Endothelial cell of umbilical vein (primary cell): Measurements from ENCODE around the gene SUPT4H1. TPM values are rescaled to one million over a fixed set of nuclear protein-coding genes. Genes with fewer than 3 reads are reported as not detected.

Experiments
- BruUV-seq: library from RNA; stranded (reverse); fragments of 400-500 nt; replicated peaks from 2 replicates; lab custom pipeline; 2021; lab: Mats Ljungman, UMichigan
- CTCF ChIA-PET: fragments of 300-600, 350-600 bp; sonication (Branson Sonifier 250); formaldehyde crosslinking; loops from one replicate; lab custom pipeline; 2021; ENCODE audit warnings: antibody characterized with exemption, inconsistent platforms; lab: Charles Lee
- POLR2A ChIA-PET: fragments of 300-600, 350-600 bp; sonication (Branson Sonifier 250); formaldehyde crosslinking; loops from one replicate; lab custom pipeline; 2021; ENCODE audit warnings: antibody characterized with exemption, inconsistent platforms; lab: Charles Lee
- DNase-seq: peaks from one replicate; pipeline ENCODE4 v3.0.0-alpha.2; 2011; ENCODE audit warnings: low read depth, low spot score
- FAIRE-seq: peaks from 2 replicates; lab custom pipeline; 2011; peaks lifted over from hg19 to GRCh38; lab: Jason Lieb, UNC
- H2AFZ ChIP-seq: 2 replicates; pipeline ENCODE4 v1.6.0; 2012; ENCODE audit warnings: low read depth, low read length, control low read depth, inconsistent platforms
- H3K27ac ChIP-seq: 2 replicates; pipeline ENCODE4 v1.5.1; 2011; ENCODE audit warnings: low read depth, mild to moderate bottlenecking, control low read depth, low read length, moderate library complexity; ENCODE audit not compliant: insufficient read depth
- H3K27me3 ChIP-seq, 2 experiments: 2 replicates each; pipeline versions ENCODE4 v1.6.0 to v1.6.1; 2011; ENCODE audit warnings: low read length in 2 of 2, mixed read lengths in 1 of 2; ENCODE audit not compliant: control insufficient read depth in 2 of 2, insufficient read depth in 2 of 2
- H3K36me3 ChIP-seq, 2 experiments: 2 replicates in 1 of 2; 3 replicates in 1 of 2; pipeline ENCODE4 v1.5.1; 2011; ENCODE audit warnings: low read length in 2 of 2, mild to moderate bottlenecking in 1 of 2, moderate library complexity in 1 of 2; ENCODE audit not compliant: control insufficient read depth in 2 of 2, insufficient read depth in 2 of 2; ENCODE audit errors: extremely low read depth in 1 of 2
- H3K4me1 ChIP-seq: 3 replicates; pipeline ENCODE4 v1.5.1; 2011; ENCODE audit warnings: mild to moderate bottlenecking, low read length; ENCODE audit not compliant: control insufficient read depth, insufficient read depth; ENCODE audit errors: extremely low read depth
- H3K4me2 ChIP-seq: 2 replicates; pipeline ENCODE4 v1.6.1; 2011; ENCODE audit warnings: low read length, control low read depth, mixed read lengths; ENCODE audit not compliant: insufficient read depth
- H3K4me3 ChIP-seq, 3 experiments: fragments of 200-600 bp in 1 of 3; sonication (generic), shearing (Covaris generic) in 1 of 3; replicated peaks in 1 of 3; 2 replicates each; pipeline ENCODE4 v1.5.1; 2011 to 2016; ENCODE audit warnings: control low read depth in 3 of 3, low read length in 3 of 3, mild to moderate bottlenecking in 2 of 3, inconsistent platforms in 1 of 3, low read depth in 1 of 3, moderate library complexity in 1 of 3; ENCODE audit not compliant: insufficient read depth in 1 of 3
- H3K79me2 ChIP-seq: 2 replicates; pipeline ENCODE4 v1.6.0; 2012; ENCODE audit warnings: low read length, inconsistent platforms; ENCODE audit not compliant: control insufficient read depth, insufficient read depth
- H3K9ac ChIP-seq: replicated peaks from 2 replicates; pipeline ENCODE3; 2011; ENCODE audit warnings: low read length, control low read depth; ENCODE audit not compliant: insufficient read depth; ENCODE audit errors: extremely low read depth
- H3K9me1 ChIP-seq: replicated peaks from 3 replicates; pipeline ENCODE4 v1.6.0; 2011; ENCODE audit warnings: mild to moderate bottlenecking, low read length; ENCODE audit not compliant: control insufficient read depth, insufficient read depth; ENCODE audit errors: extremely low read depth
- H3K9me3 ChIP-seq: replicated peaks from 2 replicates; pipeline ENCODE4 v1.5.1; 2012; ENCODE audit warnings: low read length, inconsistent platforms; ENCODE audit not compliant: control insufficient read depth, insufficient read depth
- H4K20me1 ChIP-seq: replicated peaks from 2 replicates; pipeline ENCODE3; 2011; ENCODE audit warnings: mild to moderate bottlenecking, low read length; ENCODE audit not compliant: control insufficient read depth, insufficient read depth; ENCODE audit errors: extremely low read depth
- CTCF ChIP-seq, 2 donors: IDR thresholded peaks; 1 replicate in 1 of 2; 2 replicates in 1 of 2; pipeline ENCODE4 v1.5.1; 2011; ENCODE audit warnings: low read length in 2 of 2, mild to moderate bottlenecking in 2 of 2, moderate library complexity in 2 of 2, control low read depth in 1 of 2, inconsistent platforms in 1 of 2, low read depth in 1 of 2; ENCODE audit not compliant: insufficient read depth in 1 of 2; ENCODE audit errors: extremely low read depth in 1 of 2
- EZH2 ChIP-seq: IDR thresholded peaks from 2 replicates; pipeline ENCODE4 v1.6.1; 2012; ENCODE audit warnings: borderline replicate concordance, low read depth, mild to moderate bottlenecking, moderate library complexity, low read length, inconsistent platforms; ENCODE audit not compliant: severe bottlenecking
- FOS ChIP-seq: IDR thresholded peaks from 2 replicates; pipeline ENCODE4 v1.6.1; 2011; ENCODE audit warnings: mild to moderate bottlenecking, low read length, moderate library complexity, borderline replicate concordance; ENCODE audit not compliant: insufficient read depth
- MAX ChIP-seq: IDR thresholded peaks from 2 replicates; pipeline ENCODE4 v1.6.1; 2011; ENCODE audit not compliant: insufficient read depth, insufficient read length
- MYC ChIP-seq: IDR thresholded peaks from one replicate; pipeline ENCODE4 v1.6.1; 2011; ENCODE audit warnings: mild to moderate bottlenecking, low read depth, low read length
- POLR2AphosphoS5 ChIP-seq: IDR thresholded peaks from 2 replicates; pipeline ENCODE4 v1.6.1; 2012; ENCODE audit warnings: low read depth, mild to moderate bottlenecking, control low read depth, low read length, moderate library complexity; ENCODE audit not compliant: insufficient read depth
- dilution Hi-C: fragments of 300-500 bp; cut with MboI; formaldehyde crosslinking; loops from one replicate; pipeline ENCODE4 v1.15.0; 2019; ENCODE audit warnings: low sequenced_read_pairs; ENCODE audit not compliant: extremely low pct_ligation_motif_present
- intact Hi-C: fragments of 100-400 bp; cut with micrococcal nuclease; formaldehyde crosslinking; loops from one replicate; pipeline ENCODE4 v1.10.0; 2022
- polyA plus RNA-seq, 4 experiments: library from polyadenylated mRNA; depleted of rRNA in 3 of 4; stranded (reverse) in 3 of 4; unstranded in 1 of 4; fragments of >200 nt; gene quantifications; 2 replicates each; pipeline versions ENCODE4 v1.2.1 to v1.2.3, GENCODE V29; 2011 to 2012; ENCODE audit warnings: missing spikeins in 1 of 4
- total RNA-seq: library from RNA; stranded (reverse); gene quantifications from 2 replicates; pipeline ENCODE4 v1.2.3, GENCODE V29; 2021

SUPT4H1 gene
- total and polyA plus RNA-seq, 2 donors (not counting 3 experiments of a cell fraction or from before 2014, with no cell fraction given), result 77.5 to 154 TPM

GRCh38 chr17:58336456-58337209 is 15.4 kb downstream of the SUPT4H1 start:
- CTCF ChIA-PET, result interaction anchor here (0.9 kb wide), 1 partner anchor 10 kb away, joined by 3 read pairs; no protein-coding TSS in a partner anchor
- no TSS peak for BruUV-seq
- Histone ChIP-seq H2AFZ (no peak overlapping the region), H3K9ac (no peak overlapping the region), H3K4me3 (no peak overlapping the region), H3K27me3 (no peaks in the 10 kb centered on the region), H3K9me1 (no peaks in the 10 kb centered on the region), H4K20me1 (no peaks in the 10 kb centered on the region), H3K36me3 (no peaks in the 10 kb centered on the region), H3K79me2 (no peaks in the 10 kb centered on the region), H3K9me3 (no peaks in the 10 kb centered on the region), H3K4me1 (peaks cover 4% of the 10 kb centered on the region), H3K4me2 (no peak overlapping the region), H3K27ac (no peak overlapping the region)
- dilution Hi-C loops, result no loop called here
- DNase-seq (no peak), FAIRE-seq (no peak)
- intact Hi-C loops, result no loop called here
- no peak for TF ChIP-seq MYC
- TF ChIP-seq FOS, result no peak
- TF ChIP-seq CTCF (IDR thresholded peaks at IDR 0.05; ENCODE audit: extremely low read depth in 1 of 2, insufficient read depth in 1 of 2, low read depth in 1 of 2, low read length in 2 of 2), result no peak
- TF ChIP-seq EZH2, result no peak
- TF ChIP-seq MAX, result no peak
- TF ChIP-seq POLR2AphosphoS5, result no peak
- POLR2A ChIA-PET, result interaction anchor here (0.8 kb wide), 1 partner anchor 16 kb away, joined by 3 read pairs; the partner anchor contains the start of gene SUPT4H1
